SK-N-SH (cell line): ENCODE data around the gene COL10A1.

Experiments used
- CTCF ChIP-seq: fragments of 200-600 bp; sonication (generic); IDR thresholded peaks from 2 replicates; pipeline ENCODE4 v1.6.1; 2017; ENCODE audit warnings: antibody characterized with exemption, mild to moderate bottlenecking, moderate library complexity
- PBX3 ChIP-seq: IDR thresholded peaks from 2 replicates; pipeline ENCODE4; 2012
- SMC3 ChIP-seq: IDR thresholded peaks from 2 replicates; pipeline ENCODE4 v1.6.1; 2012; ENCODE audit warnings: low read depth, low read length, improper control_type of control experiment
- USF2 ChIP-seq: fragments of 150-350 bp; IDR thresholded peaks from 2 replicates; pipeline ENCODE4 v1.6.1; 2017; ENCODE audit warnings: antibody characterized with exemption, low read length, low read depth, borderline replicate concordance

GRCh38 chr6:116090251-116090650 lies 35.7 kb downstream of the COL10A1 start:
- TF ChIP-seq USF2 (no peak), SMC3 (no peak), PBX3 (no peak), CTCF (no peak)
